GM18507 (cell line): ENCODE measurements around the gene WDR17.
A peak's percentile ranks its signal among the peaks of the same experiment; 100 is the strongest.
"Not testable (repeated sequence)": the region's sequence is repeated elsewhere in the genome, so short reads cannot be mapped to it uniquely, and the experiment has no call there.

Experiments used
- DNase-seq: peaks from one replicate; pipeline ENCODE4 v3.0.0; 2011; ENCODE audit warnings: low read depth; ENCODE audit not compliant: insufficient read length; ENCODE audit errors: extremely low spot score
- FAIRE-seq: peaks from 2 replicates; lab custom pipeline; 2011; peaks lifted over from hg19 to GRCh38; lab: Jason Lieb, UNC

WDR17 gene

DNA sequence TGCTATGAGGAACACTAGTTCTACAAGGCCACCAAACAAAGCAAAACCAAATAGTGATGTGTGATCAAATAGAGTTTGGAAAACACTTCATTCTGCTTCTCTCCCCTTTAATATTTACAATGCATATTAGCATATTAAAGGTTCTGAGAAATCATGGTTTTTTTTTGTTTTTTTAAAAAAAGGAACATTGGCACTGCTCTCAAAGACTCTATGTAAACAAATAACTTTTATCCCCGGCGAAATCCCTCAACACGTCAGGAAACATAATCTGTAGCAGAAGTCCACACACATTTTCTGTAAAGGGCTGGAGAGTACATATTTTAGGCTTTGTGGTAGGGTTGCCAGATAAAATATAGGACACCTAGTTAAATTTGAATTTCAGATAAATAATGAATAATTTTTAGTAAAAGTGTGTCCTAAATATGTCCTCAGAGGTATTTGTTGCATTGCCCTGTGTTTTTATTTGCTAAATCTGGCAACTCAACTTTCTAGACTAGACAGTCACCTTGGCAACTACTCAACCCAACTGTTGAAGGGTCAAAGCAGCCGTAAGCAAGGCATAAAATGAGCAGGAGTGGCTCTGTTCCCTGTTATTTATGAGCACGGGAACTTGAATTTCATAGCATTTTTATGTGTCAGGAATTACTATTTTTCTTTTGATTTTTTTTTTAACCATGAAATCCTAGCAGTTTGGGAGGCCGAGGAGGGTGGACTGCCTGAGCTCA lies 121.2 kb downstream of the WDR17 start:
- no peak for DNase-seq
- FAIRE-seq: no peak

DNA sequence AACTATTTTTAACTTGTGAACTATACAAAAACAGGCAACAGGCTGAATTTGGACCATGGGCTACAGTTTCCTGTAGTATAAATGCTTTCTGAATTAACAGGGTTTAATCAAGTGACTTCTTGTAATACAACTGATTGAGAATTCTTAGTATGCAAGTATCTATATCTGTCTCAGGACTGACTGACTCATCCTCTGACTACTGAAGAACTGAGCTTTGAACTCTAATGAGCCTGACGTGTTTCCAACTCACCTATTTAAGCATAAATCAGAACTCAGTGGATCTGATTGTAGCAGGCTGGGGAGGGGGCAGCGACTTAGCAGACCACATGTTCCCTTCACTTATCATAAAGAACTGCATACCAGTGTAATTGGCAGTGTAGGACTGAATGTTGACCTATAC lies 122.0 kb downstream of the WDR17 start:
- FAIRE-seq: no peak
- no peak for DNase-seq

DNA sequence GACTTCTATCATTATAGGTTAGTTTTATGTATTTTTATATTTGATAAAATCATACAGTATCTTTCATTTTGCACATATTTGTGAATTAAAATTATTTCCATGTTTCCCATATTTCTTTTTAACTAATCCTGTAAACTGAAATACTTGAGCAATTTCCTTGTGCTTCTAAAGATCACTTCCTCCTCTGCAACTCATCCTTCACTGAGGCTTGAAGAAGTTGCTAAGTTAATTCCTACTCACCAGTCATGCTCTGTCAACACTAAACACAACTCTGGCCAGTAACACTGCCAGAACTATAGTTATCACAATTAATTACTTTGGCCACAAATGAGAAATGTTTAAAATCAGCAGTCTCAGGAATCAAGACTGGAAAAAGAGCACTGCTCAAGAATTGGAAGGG lies 123.0 kb downstream of the WDR17 start:
- DNase-seq: no peak
- FAIRE-seq: no peak

DNA sequence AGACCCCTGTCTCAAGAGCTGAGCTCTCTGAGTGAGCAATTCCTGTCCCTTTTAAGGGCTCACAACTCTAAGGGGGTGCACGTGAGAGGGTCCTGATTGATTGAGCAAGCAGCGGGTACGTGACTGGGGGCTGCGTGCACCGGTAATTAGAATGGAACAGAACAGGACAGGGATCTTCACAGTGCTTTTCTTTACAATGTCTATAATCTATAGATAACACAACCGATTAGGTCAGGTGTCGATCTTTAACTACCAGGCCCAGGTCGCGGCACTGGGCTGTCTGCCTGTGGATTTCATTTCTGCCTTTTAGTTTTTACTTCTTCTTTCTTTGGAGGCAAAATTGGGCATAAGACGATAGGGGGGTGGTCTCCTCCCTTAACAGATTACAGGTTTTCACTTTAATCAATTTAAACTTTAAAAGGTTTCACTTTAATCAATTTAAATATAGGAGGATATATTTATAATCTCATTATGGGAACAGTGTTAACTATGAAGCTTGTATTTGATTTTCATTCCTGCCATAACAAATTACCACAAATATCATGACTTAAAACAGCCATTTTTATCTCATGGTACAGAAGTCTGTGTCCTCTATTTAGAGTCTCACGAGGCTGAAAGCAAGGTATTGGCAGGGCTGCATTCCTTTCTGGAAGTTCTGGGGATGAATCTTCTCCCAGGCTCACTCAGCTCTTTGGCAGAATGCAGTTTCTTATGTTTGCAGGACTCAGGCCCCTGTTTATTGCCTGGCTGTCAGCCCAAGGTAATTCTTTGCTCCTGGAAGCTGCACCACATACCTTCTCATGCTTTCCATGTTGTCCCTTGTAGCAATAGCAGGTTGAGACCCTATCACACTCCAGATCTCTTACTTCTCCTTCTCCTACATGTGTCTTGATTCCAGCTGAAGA lies 124.5 kb downstream of the WDR17 start:
- FAIRE-seq: no peak
- DNase-seq: no peak

DNA sequence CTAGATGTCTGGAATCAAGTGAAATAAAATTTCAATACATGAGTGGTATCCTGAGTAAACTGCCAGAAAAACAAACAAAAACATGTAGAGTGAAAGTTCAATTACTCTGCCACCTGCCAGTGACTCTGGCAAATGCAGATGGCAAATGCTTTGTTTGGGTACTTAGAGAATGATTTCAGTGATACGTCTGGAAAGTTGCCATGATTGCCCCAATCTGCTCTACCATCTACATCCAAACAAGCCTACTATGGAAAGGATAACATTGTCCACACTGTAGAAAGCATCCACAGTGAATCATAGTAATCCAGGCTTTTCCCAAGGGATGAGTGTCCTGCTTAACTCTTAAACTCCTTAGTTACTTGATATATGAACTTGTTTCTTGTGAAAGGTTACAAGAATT lies 126.3 kb downstream of the WDR17 start:
- FAIRE-seq (no peak), DNase-seq (no peak)

DNA sequence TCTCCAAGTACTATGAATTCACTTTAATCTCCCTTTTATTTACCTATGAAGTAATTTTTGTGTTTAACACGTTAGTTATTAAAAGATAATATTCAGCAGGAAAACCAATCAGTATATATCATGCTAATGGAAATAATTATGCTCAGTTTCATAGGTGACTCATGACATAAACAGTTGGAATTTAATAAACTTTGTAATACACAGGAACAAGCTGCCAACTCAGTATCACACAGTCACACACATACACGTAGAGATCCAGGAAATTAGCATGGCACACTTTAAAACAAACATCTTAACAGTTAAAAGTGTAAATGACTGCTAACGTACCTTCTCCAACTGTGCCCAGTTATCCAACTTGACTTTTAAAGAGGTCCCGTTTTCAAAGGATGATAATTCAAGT lies 127.5 kb downstream of the WDR17 start:
- DNase-seq (no peak), FAIRE-seq (no peak)

DNA sequence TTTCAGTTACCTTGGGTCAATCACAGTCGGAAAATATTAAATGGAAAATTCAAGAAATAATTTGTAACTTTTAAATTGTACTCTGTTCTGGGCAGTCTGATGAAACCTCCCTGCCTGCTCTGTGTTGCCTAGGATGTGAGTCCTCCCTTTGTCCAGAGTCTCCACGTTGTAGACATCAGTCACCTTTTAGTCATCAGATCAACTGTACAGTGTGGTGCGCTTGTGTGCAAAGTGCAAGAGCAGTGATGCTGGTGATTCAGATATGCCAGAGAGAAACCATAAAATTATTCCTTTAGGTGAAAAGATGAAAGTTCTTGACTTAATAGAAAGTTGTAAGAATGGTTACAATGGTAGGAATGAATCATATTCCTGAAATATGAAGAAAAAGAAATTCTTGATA lies 128.3 kb downstream of the WDR17 start:
- FAIRE-seq (no peak), DNase-seq (no peak)

DNA sequence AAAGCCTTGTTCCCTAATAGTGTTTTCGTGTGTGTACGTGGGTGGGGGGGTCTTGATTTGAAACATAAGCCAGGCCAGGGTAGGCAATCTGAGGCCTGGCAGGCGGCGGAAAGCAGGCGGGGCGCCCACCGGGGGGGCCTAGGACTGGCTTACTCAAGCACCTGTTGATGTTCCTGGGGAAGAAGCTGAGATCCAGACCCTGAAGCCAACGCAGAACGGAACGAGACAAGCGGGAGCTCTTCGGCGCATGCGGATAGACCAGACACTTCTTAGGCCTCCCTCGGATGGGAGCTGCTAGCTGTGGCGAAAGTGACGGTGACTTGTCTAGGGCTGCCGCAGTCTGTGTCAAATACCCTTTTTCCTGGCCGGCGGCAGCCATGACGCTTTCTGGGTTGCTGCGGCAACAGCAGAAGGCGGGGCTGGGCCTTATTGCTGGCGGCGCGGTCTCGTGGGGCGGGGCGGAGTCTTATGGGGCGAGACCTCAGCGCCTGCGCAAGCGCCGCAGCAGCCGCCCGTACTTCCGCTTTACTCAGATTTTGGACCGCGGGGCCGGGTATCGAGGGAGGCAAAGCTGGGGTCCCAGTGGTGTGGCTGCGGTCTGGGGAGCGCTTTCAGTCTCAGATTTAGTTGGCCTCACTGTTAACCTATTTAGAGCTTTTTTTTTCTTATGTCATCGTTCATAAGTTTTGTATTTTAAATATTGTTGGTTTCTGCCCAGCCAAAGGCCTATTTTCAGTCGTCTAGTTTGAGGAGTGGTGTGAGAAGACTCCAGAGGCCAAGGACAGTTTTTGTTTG lies 129.7 kb downstream of the WDR17 start, which contains the start of gene SPATA4:
Gene SPATA4, minus strand, starts transcription at position 402 of the 795 bp plus-strand sequence. Its CDS starts 23 bp downstream, at position 379.
- DNase-seq (peak; percentile 92), FAIRE-seq (peak; percentile 94)

DNA sequence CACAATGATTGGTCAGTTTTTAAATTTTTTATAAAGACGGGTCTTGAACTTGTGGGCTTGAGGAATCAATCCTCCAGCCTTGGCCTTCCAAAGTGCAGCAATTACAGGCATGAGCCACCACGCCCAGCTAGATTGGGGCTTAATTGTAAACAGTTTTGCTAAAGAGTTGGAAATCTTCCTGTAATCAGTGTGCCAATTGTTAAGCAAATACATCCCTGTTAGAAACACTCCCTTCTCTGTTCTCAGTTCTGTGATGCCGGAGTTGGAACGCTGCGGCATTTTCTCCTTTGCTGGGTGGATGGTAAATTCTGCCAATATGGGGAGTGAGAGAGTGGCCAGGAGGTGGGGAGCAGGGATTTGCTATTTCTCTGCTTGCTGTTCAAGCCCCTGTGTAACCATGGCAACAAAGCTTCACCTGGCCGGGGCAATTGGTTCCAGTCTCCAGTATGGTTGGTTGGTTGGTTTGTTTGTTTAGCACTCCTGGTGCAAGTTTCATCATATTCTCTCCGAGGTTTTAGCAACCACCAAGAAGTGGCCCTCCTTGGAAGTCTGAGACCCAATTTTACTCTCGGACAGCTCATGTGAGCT lies 132.8 kb downstream of the WDR17 start:
- FAIRE-seq (no peak), DNase-seq (no peak)

DNA sequence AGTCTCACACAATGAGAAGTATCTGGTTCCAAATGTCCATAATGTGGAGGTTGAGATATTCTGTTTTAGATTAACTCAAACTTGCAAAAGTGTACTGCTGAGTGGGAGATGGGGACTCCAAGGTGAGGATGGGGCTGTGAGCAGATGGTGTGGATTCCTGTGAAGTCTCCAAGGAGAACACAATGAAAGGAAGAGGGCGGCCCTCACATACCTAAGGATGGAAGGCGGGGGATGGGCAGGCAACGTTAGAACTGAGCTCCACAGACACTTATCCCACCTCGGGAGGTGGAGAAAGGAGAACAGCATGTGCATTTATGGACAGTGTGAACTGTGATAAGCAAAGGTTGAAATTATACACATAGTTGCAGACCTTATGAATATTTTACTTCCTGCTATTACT lies 139.7 kb downstream of the WDR17 start:
- FAIRE-seq: no peak
- DNase-seq: no peak

DNA sequence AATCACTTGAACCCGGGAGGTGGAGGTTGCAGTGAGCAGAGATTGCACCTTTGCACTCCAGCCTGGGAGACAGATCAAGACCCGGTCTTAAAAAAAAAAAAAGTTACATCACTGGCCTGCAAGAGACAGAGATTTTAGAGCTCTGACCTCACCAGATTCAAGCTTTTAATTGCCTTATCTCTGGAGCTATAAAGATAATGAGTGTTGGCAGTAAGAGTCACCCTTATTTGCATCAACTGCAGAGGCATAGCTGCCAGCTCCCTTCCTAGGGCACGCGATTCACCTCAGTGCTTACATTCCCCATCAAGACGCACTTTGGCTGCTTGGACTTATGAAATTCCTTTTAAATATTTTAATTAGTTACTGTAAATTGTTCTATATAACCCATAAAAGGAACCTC lies 142.2 kb downstream of the WDR17 start:
- DNase-seq: no peak
- no peak for FAIRE-seq

DNA sequence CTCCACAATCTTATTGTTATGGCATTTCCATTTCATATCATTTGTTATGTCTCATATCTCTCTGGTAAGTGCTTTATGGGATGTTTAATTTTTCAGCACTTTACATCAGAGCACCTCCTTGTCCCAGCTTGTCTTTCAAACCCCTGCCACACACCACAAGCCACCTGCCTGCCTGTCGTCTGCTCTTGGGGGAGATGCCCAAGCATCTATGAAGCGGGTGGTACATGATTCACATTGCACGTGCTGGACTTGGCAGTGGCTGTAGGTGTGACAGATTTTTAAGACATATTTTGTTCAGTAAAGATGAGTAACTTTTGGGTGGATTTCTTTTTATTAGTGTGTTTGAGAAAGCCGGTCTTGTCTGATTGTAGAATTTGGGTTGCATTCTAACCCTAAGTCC lies 143.9 kb downstream of the WDR17 start:
- no peak for DNase-seq
- no peak for FAIRE-seq

DNA sequence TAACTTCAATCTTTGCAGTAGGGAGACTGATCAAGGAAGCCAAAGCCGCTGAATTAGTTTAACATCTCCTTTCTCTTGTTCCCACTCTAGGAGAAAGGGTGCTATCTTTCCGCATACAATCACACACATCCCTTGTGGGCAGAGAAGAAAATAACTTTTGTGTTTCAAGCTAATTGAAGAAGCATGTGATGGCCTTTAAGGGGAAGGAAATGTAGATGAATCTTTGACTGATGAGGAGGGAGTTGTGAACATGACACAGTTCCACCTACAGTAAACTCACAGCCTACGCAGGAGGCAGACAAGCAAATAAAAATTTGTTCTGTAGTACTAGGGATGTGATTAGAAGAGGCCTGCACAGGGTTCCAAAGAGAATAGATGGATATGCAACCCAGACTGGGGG lies 144.5 kb downstream of the WDR17 start:
- DNase-seq (no peak), FAIRE-seq (no peak)

DNA sequence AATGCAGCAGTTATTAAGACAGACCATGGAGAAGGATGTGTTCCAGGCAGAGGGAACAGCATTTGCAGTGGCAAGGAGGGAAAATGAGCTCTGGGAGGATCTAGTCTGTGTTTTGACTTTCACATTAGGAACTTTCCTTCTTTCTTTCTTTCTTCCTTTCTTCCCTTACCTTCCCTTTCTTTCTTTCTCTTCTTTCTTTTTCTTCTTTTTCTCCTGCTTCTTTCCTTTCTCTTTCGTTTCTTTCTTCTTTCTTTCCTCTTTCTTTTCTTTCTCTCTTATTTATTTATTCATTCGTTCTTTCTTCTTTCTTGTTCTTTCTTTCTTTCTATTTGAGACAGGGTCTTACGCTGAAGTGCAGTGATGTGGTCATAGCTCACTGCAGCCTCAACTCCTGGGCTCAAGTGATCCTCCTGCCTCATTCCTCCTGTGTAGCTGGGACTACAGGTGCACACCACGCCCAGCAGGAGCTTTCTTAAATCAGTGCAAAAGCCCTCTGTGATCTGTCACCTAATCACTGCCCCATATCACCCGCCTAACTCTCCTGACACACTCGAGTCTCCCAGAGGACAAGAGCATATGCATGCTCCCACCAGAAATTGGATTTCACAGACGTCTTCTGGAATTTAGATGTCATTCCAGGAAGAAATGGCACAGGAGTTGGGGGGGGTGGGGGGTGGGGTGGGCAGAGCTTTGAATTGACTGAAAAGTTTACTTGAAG lies 145.1 kb downstream of the WDR17 start:
- FAIRE-seq (no peak), DNase-seq (no peak)

DNA sequence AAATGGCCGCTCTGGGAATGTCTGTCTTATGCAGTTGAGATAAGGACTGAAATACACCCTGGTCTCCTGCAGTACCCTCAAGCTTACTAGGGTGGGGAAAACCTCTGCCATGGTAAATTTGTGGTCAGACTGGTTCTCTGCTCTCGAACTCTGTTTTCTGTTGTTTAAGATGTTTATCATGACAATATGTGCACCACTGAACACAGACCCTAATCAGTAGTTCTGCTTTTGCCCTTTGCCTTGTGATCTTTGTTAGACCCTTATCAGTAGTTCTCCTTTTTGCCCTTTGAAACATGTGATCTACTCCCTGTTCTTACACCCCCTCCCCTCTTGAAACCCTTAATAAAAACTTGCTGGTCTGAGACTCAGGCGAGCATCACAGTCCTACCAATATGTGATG lies 146.7 kb downstream of the WDR17 start:
- DNase-seq, FAIRE-seq: not testable (repeated sequence)

DNA sequence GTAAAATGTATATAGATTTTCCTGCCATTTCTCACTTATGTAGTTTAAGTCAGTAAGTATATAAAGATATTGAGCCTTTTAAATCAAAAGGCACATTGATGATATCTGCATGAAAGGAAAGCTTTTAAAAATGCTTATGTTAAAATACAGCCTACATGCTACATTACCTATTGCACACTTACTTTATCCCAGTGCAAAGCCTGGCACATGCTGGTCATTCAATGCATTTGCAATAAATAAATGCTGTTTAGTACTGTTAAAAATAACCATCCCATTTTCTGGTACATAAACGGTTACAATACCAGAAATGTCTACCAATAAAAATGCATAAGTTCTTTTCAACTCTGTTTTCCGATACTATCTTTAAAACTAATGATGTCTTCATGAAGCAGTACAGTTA lies 151.9 kb downstream of the WDR17 start:
- FAIRE-seq (no peak), DNase-seq (no peak)

DNA sequence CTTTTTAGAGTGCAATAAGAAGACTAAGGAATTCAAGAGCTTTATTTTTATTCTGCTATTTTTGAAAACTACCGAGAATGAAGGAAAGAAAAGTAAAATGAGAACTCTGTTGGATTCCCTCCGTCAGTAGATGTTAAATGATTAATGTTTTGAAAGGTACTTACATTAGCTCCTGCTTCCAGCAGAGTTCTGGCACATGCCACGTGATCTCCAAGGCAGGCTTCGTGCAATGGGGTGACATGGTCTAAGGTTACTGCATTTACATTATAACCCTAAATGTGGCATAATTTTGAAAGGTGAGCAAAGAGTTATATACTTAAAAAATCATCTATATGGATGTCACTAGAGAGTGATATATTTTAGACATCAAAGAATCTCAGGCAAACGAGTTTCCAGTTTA lies 156.5 kb downstream of the WDR17 start:
- FAIRE-seq (no peak), DNase-seq (no peak)

DNA sequence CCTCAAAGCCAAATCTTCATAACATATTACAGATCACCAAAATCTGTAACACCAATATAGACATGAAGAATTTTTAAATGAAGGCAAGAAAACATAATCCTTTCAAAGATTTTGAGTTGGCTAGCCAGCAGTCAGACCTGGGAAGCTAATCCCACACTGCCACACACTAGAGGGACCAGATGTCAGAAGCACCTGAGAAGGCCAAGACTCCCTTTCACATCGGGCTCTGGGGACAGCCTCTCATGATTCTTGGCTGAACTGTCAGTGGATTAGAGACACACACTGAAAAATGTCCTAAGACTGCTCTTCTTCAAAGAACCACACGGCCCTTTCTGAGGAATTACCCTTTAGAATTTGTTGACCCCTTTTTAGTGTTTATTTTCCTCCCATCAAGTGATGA lies 157.9 kb downstream of the WDR17 start:
- FAIRE-seq: no peak

DNA sequence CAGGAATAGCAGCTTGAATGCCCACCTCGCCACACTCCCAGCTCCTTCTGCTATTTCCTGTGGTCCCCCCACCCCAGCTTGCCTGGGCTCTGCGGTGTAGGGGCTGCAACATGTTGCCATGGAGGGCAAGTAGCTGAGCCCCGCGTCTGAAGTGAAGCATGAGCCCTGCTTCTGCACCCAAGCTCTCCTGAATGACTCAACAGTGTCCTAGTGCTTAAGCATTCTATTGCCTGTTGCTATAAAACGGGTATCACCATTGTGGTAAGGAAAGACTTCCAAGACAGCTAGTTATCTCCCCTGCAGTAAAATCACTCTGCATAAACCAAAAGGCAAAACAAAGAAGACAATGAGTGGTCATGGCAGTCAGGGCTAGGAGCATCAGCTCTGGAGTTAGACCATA lies 161.1 kb downstream of the WDR17 start:
- DNase-seq (no peak), FAIRE-seq (no peak)

More for the DNA sequence above, 157.9 kb downstream of the WDR17 start:
- DNase-seq: no peak
